IMR-90 (cell line): ENCODE measurements around the gene OTP. TPM values are rescaled to one million over a fixed set of nuclear protein-coding genes. Genes with fewer than 3 reads are reported as not detected.

Source experiments
- ATAC-seq: fragments of 200-7000 bp; cut with Tn5 transposase; 2 replicates; pipeline ENCODE4 v1.9.1; 2020; ENCODE audit warnings: low read depth, mild to moderate bottlenecking, moderate library complexity
- BruUV-seq: library from RNA; stranded (reverse); fragments of 400-500 nt; replicated peaks from 2 replicates; lab custom pipeline; 2021; lab: Mats Ljungman, UMichigan
- CTCF ChIA-PET: fragments of 300-600 bp; formaldehyde crosslinking; extraction: SDS; loops from one replicate; lab custom pipeline; 2021; ENCODE audit warnings: antibody characterized with exemption; lab: Yijun Ruan, JAX
- POLR2A ChIA-PET: fragments of 300-600 bp; sonication (Branson Sonifier 250); formaldehyde crosslinking; loops from one replicate; lab custom pipeline; 2022; ENCODE audit warnings: antibody characterized with exemption; ENCODE audit not compliant: unreplicated experiment; lab: Charles Lee
- DNase-seq: peaks from one replicate; pipeline ENCODE4 v3.0.0; 2013
- H2AFZ ChIP-seq: replicated peaks from 2 replicates; pipeline ENCODE3; 2013; ENCODE audit warnings: low read length, mild to moderate bottlenecking; ENCODE audit not compliant: poor library complexity
- H2AK5ac ChIP-seq: 2 replicates; pipeline ENCODE4 v1.6.1; 2013; ENCODE audit warnings: low read depth, low read length, inconsistent platforms
- H2AK9ac ChIP-seq: replicated peaks from 2 replicates; pipeline ENCODE3; 2013; ENCODE audit warnings: mild to moderate bottlenecking, low read depth, low read length, moderate library complexity; ENCODE audit not compliant: poor library complexity
- H2BK120ac ChIP-seq: 2 replicates; pipeline ENCODE4 v1.6.1; 2013; ENCODE audit warnings: low read depth, low read length, inconsistent platforms
- H2BK15ac ChIP-seq: 3 replicates; pipeline ENCODE4 v1.6.1; 2013; ENCODE audit warnings: low read depth, low read length, inconsistent platforms
- H2BK20ac ChIP-seq: 2 replicates; pipeline ENCODE4 v1.6.1; 2013; ENCODE audit warnings: low read depth, mild to moderate bottlenecking, inconsistent platforms, low read length, moderate library complexity
- H2BK5ac ChIP-seq: 2 replicates; pipeline ENCODE4 v1.6.1; 2013; ENCODE audit warnings: mild to moderate bottlenecking, low read depth, low read length, inconsistent platforms; ENCODE audit not compliant: poor library complexity, severe bottlenecking
- H3K14ac ChIP-seq: replicated peaks from 2 replicates; pipeline ENCODE4 v1.6.1; 2013; ENCODE audit warnings: low read depth, low read length, inconsistent platforms
- H3K18ac ChIP-seq: 2 replicates; pipeline ENCODE4 v1.6.1; 2013; ENCODE audit warnings: low read depth, low read length, control low read depth
- H3K23ac ChIP-seq: 2 replicates; pipeline ENCODE4 v1.6.1; 2013; ENCODE audit warnings: low read depth, low read length, inconsistent platforms
- H3K27ac ChIP-seq: 2 replicates; pipeline ENCODE4 v1.5.1; 2013; ENCODE audit warnings: mild to moderate bottlenecking, control low read depth, low read length; ENCODE audit not compliant: insufficient read depth
- H3K27me3 ChIP-seq: 2 replicates; pipeline ENCODE4 v1.6.1; 2013; ENCODE audit warnings: low read length; ENCODE audit not compliant: control insufficient read depth, insufficient read depth
- H3K36me3 ChIP-seq: 2 replicates; pipeline ENCODE4 v1.6.1; 2013; ENCODE audit warnings: low read length, mixed read lengths; ENCODE audit not compliant: control insufficient read depth, insufficient read depth
- H3K4ac ChIP-seq: 2 replicates; pipeline ENCODE4 v1.6.1; 2013; ENCODE audit warnings: low read depth, low read length, inconsistent platforms
- H3K4me1 ChIP-seq: 2 replicates; pipeline ENCODE4 v1.6.1; 2013; ENCODE audit warnings: low read length, mixed read lengths; ENCODE audit not compliant: control insufficient read depth, insufficient read depth
- H3K4me2 ChIP-seq: 2 replicates; pipeline ENCODE4 v1.6.1; 2013; ENCODE audit warnings: low read depth, mild to moderate bottlenecking, control low read depth, low read length, moderate library complexity
- H3K4me3 ChIP-seq: 2 replicates; pipeline ENCODE4 v1.5.1; 2013; ENCODE audit warnings: low read depth, mild to moderate bottlenecking, control low read depth, low read length, moderate library complexity; ENCODE audit not compliant: insufficient read depth
- H3K56ac ChIP-seq: 2 replicates; pipeline ENCODE4 v1.6.1; 2013; ENCODE audit warnings: low read length, inconsistent platforms; ENCODE audit not compliant: insufficient read depth; ENCODE audit errors: extremely low read depth
- H3K79me1 ChIP-seq, 2 experiments: 2 replicates each; pipeline ENCODE4 v1.6.1; 2013; ENCODE audit warnings: low read length in 2 of 2, inconsistent platforms in 1 of 2, low read depth in 1 of 2
- H3K9ac ChIP-seq: 2 replicates; pipeline ENCODE4 v1.6.1; 2013; ENCODE audit warnings: low read depth, low read length, control low read depth
- H3K9me1 ChIP-seq: 2 replicates; pipeline ENCODE4 v1.6.1; 2013; ENCODE audit warnings: low read length, inconsistent platforms; ENCODE audit not compliant: insufficient read depth
- H3K9me3 ChIP-seq: 2 replicates; pipeline ENCODE4 v1.6.1; 2013; ENCODE audit warnings: low read length; ENCODE audit not compliant: control insufficient read depth, insufficient read depth
- H4K20me1 ChIP-seq: 2 replicates; pipeline ENCODE4 v1.6.1; 2013; ENCODE audit warnings: low read length, inconsistent platforms; ENCODE audit not compliant: insufficient read depth
- H4K5ac ChIP-seq: 2 replicates; pipeline ENCODE4 v1.6.1; 2013; ENCODE audit warnings: mild to moderate bottlenecking, low read depth, low read length, control low read depth
- H4K8ac ChIP-seq, 2 experiments: 2 replicates each; pipeline ENCODE4 v1.6.1; 2013; ENCODE audit warnings: low read depth in 2 of 2, low read length in 2 of 2, control low read depth in 1 of 2, inconsistent platforms in 1 of 2
- H4K91ac ChIP-seq: 2 replicates; pipeline ENCODE4 v1.6.1; 2013; ENCODE audit warnings: low read depth, low read length, inconsistent platforms; ENCODE audit not compliant: insufficient read depth
- CEBPB ChIP-seq: IDR thresholded peaks from 2 replicates; pipeline ENCODE4 v1.6.1; 2012; ENCODE audit warnings: low read depth, low read length, improper control_type of control experiment
- WGBS, 2 experiments: methylation state at CpG; one replicate each; pipeline versions ENCODE4 v1.1.5 to v1.1.7; 2013; ENCODE audit warnings: missing lambda C conversion rate in 2 of 2; ENCODE audit not compliant: insufficient read length in 1 of 2; ENCODE audit errors: extremely low coverage in 2 of 2; 5-methylcytosine and 5-hydroxymethylcytosine counted together
- dilution Hi-C: fragments of 300-500 bp; cut with HindIII; formaldehyde crosslinking; loops from one replicate; pipeline ENCODE4 v1.14.3; 2018; ENCODE audit warnings: low sequenced_read_pairs; ENCODE audit not compliant: unreplicated experiment
- in situ Hi-C: fragments of 300-500 bp; cut with MboI; formaldehyde crosslinking; loops from 3 replicates; pipeline ENCODE4 v1.14.3; 2019; ENCODE audit warnings: low sequenced_read_pairs, inconsistent platforms, mixed read lengths
- intact Hi-C: fragments of 100-400 bp; cut with micrococcal nuclease; formaldehyde crosslinking; loops from 2 replicates; pipeline ENCODE4 v1.10.0; 2022
- polyA plus RNA-seq, 3 experiments: library from polyadenylated mRNA; depleted of rRNA; stranded (reverse); fragments of >200 nt; gene quantifications; 2 replicates each; pipeline ENCODE4 v1.2.3, GENCODE V29; 2012; ENCODE audit warnings: low replicate concordance in 1 of 3
- total RNA-seq: library from RNA; depleted of rRNA; stranded (reverse); fragments of >200 nt; gene quantifications from 2 replicates; pipeline ENCODE4 v1.2.3, GENCODE V29; 2012

Gene OTP
- total and polyA plus RNA-seq, 2 of the 4 experiments (the other 2 are of a cell fraction): not detected

- in situ Hi-C loops (no loop called here), dilution Hi-C loops (no loop called here), intact Hi-C loops (no loop called here)
- no peak overlapping the region for H4K8ac ChIP-seq
- no peak overlapping the region for H2AK9ac ChIP-seq
- H4K91ac ChIP-seq: no peak overlapping the region
- H3K4me1 ChIP-seq: no peaks in the 10 kb centered on the region
- H3K4me3 ChIP-seq: no peak overlapping the region
- DNase-seq (no peak), ATAC-seq (no peak)
- H3K9ac ChIP-seq: no peak overlapping the region
- H2BK15ac ChIP-seq: no peak overlapping the region
- H4K20me1 ChIP-seq: no peaks in the 10 kb centered on the region
- no peak overlapping the region for H3K4ac ChIP-seq
- H3K27ac ChIP-seq: no peak overlapping the region
- CTCF ChIA-PET: interaction anchor here (0.6 kb wide), 1 partner anchor 1309 kb away, joined by 5 read pairs; no protein-coding TSS in a partner anchor
- H3K9me1 ChIP-seq: no peaks in the 10 kb centered on the region
- no peak overlapping the region for H2AK5ac ChIP-seq
- no peaks in the 10 kb centered on the region for H3K36me3 ChIP-seq
- no peak overlapping the region for H3K4me2 ChIP-seq
- H4K5ac ChIP-seq: no peak overlapping the region
- no peak for TF ChIP-seq CEBPB
- H2BK120ac ChIP-seq: no peak overlapping the region
- H3K56ac ChIP-seq: no peak overlapping the region
- H3K27me3 ChIP-seq: peaks cover 4% of the 10 kb centered on the region
- H2AFZ ChIP-seq: no peak overlapping the region
- BruUV-seq: no TSS peak
- H3K18ac ChIP-seq: no peak overlapping the region
- H3K14ac ChIP-seq: no peak overlapping the region
- no peaks in the 10 kb centered on the region for H3K79me1 ChIP-seq
- no peak overlapping the region for H2BK20ac ChIP-seq
- H2BK5ac ChIP-seq: no peak overlapping the region
- H3K9me3 ChIP-seq: no peaks in the 10 kb centered on the region
- POLR2A ChIA-PET: no interaction called here
- WGBS, 2 experiments: no CpG with 5 or more reads among the region's 1 CpG
- no peak overlapping the region for H3K23ac ChIP-seq
Measured at GRCh38 chr5:77607324-77607723, 31.2 kb downstream of the OTP start.
